Activated naive CD4-positive, alpha-beta T cell treated with anti-CD3 and anti-CD28 coated beads, Interleukin-2, amount 50 U/mL, for 24 hours (primary cell): Measurements from ENCODE around the gene FHIT.
A peak's percentile ranks its signal among the peaks of the same experiment; 100 is the strongest.

Source experiments
- H3K27ac Mint-ChIP-seq: one replicate; pipeline ENCODE4 v1.8.0; 2021; ENCODE audit warnings: mild to moderate bottlenecking, mixed read lengths
- H3K27me3 Mint-ChIP-seq: one replicate; pipeline ENCODE4 v1.8.0; 2021; ENCODE audit warnings: mixed read lengths
- H3K36me3 Mint-ChIP-seq: one replicate; pipeline ENCODE4 v1.8.0; 2021; ENCODE audit warnings: mixed read lengths
- H3K4me1 Mint-ChIP-seq: one replicate; pipeline ENCODE4 v1.8.0; 2021; ENCODE audit warnings: mixed read lengths
- H3K4me3 Mint-ChIP-seq: one replicate; pipeline ENCODE4 v1.8.0; 2021; ENCODE audit warnings: mild to moderate bottlenecking, mixed read lengths
- H3K9me3 Mint-ChIP-seq: one replicate; pipeline ENCODE4 v1.8.0; 2021; ENCODE audit warnings: mixed read lengths

The FHIT gene

GRCh38 chr3:59914251-59914650 lies 1337.0 kb downstream of the FHIT start:
- Mint-ChIP-seq H3K4me1 (peaks cover 83% of the 10 kb centered on the region), H3K36me3 (peaks cover 56% of the 10 kb centered on the region), H3K27ac (no peak overlapping the region), H3K4me3 (no peak overlapping the region), H3K9me3 (peaks cover 5% of the 10 kb centered on the region), H3K27me3 (no peaks in the 10 kb centered on the region)

GRCh38 chr3:59913645-59914044 lies 1337.6 kb downstream of the FHIT start:
- Mint-ChIP-seq H3K4me1 (peaks cover 80% of the 10 kb centered on the region), H3K4me3 (no peak overlapping the region), H3K27me3 (no peaks in the 10 kb centered on the region), H3K27ac (no peak overlapping the region), H3K36me3 (peaks cover 55% of the 10 kb centered on the region), H3K9me3 (peaks cover 5% of the 10 kb centered on the region)

GRCh38 chr3:59908701-59909100 lies 1342.6 kb downstream of the FHIT start:
- peak overlapping the region; percentile 5 for H3K27ac Mint-ChIP-seq
- H3K36me3 Mint-ChIP-seq = peaks cover 34% of the 10 kb centered on the region
- no peaks in the 10 kb centered on the region for H3K9me3 Mint-ChIP-seq
- no peaks in the 10 kb centered on the region for H3K27me3 Mint-ChIP-seq
- no peak overlapping the region for H3K4me3 Mint-ChIP-seq
- H3K4me1 Mint-ChIP-seq = peaks cover 80% of the 10 kb centered on the region

- Mint-ChIP-seq H3K27ac (peak overlapping the region; percentile 5), H3K4me3 (no peak overlapping the region), H3K36me3 (peaks cover 36% of the 10 kb centered on the region), H3K27me3 (no peaks in the 10 kb centered on the region), H3K4me1 (peaks cover 82% of the 10 kb centered on the region), H3K9me3 (no peaks in the 10 kb centered on the region)
Measured at GRCh38 chr3:59908280-59908679, 1343.0 kb downstream of the FHIT start.

GRCh38 chr3:59904296-59904695 lies 1347.0 kb downstream of the FHIT start:
- H3K36me3 Mint-ChIP-seq = peaks cover 36% of the 10 kb centered on the region
- no peak overlapping the region for H3K4me3 Mint-ChIP-seq
- H3K27ac Mint-ChIP-seq = peak overlapping the region; percentile 35
- peaks cover 77% of the 10 kb centered on the region for H3K4me1 Mint-ChIP-seq
- peaks cover 6% of the 10 kb centered on the region for H3K9me3 Mint-ChIP-seq
- H3K27me3 Mint-ChIP-seq = no peaks in the 10 kb centered on the region

GRCh38 chr3:59899061-59899460 lies 1352.2 kb downstream of the FHIT start:
- Mint-ChIP-seq H3K36me3 (peaks cover 32% of the 10 kb centered on the region), H3K27me3 (no peaks in the 10 kb centered on the region), H3K4me1 (peaks cover 88% of the 10 kb centered on the region), H3K9me3 (peaks cover 6% of the 10 kb centered on the region), H3K4me3 (no peak overlapping the region), H3K27ac (peak overlapping the region; percentile 8)

GRCh38 chr3:59895972-59896371 lies 1355.3 kb downstream of the FHIT start:
- Mint-ChIP-seq H3K4me1 (peaks cover 84% of the 10 kb centered on the region), H3K9me3 (no peaks in the 10 kb centered on the region), H3K4me3 (peak overlapping the region; percentile 16), H3K36me3 (peaks cover 17% of the 10 kb centered on the region), H3K27ac (peak overlapping the region; percentile 90), H3K27me3 (no peaks in the 10 kb centered on the region)

- H3K4me3 Mint-ChIP-seq = peak overlapping the region; percentile 23
- H3K4me1 Mint-ChIP-seq = peaks cover 89% of the 10 kb centered on the region
- H3K27ac Mint-ChIP-seq = peak overlapping the region; percentile 80
- H3K9me3 Mint-ChIP-seq = no peaks in the 10 kb centered on the region
- H3K27me3 Mint-ChIP-seq = no peaks in the 10 kb centered on the region
- H3K36me3 Mint-ChIP-seq = peaks cover 19% of the 10 kb centered on the region
Measured at GRCh38 chr3:59894425-59895121, 1356.7 kb downstream of the FHIT start.

GRCh38 chr3:59890639-59891038 lies 1360.6 kb downstream of the FHIT start:
- H3K36me3 Mint-ChIP-seq = peaks cover 21% of the 10 kb centered on the region
- no peaks in the 10 kb centered on the region for H3K9me3 Mint-ChIP-seq
- no peaks in the 10 kb centered on the region for H3K27me3 Mint-ChIP-seq
- H3K4me1 Mint-ChIP-seq = peaks cover 94% of the 10 kb centered on the region
- no peak overlapping the region for H3K27ac Mint-ChIP-seq
- no peak overlapping the region for H3K4me3 Mint-ChIP-seq

- no peak overlapping the region for H3K4me3 Mint-ChIP-seq
- peaks cover 7% of the 10 kb centered on the region for H3K9me3 Mint-ChIP-seq
- no peaks in the 10 kb centered on the region for H3K27me3 Mint-ChIP-seq
- H3K36me3 Mint-ChIP-seq = peaks cover 29% of the 10 kb centered on the region
- H3K4me1 Mint-ChIP-seq = peaks cover 95% of the 10 kb centered on the region
- peak overlapping the region; percentile 90 for H3K27ac Mint-ChIP-seq
Measured at GRCh38 chr3:59886790-59887189, 1364.5 kb downstream of the FHIT start.

GRCh38 chr3:59885899-59886400 lies 1365.3 kb downstream of the FHIT start:
- Mint-ChIP-seq H3K4me1 (peaks cover 95% of the 10 kb centered on the region), H3K27me3 (no peaks in the 10 kb centered on the region), H3K9me3 (peaks cover 7% of the 10 kb centered on the region), H3K4me3 (peak overlapping the region; percentile 30), H3K36me3 (peaks cover 24% of the 10 kb centered on the region), H3K27ac (peak overlapping the region; percentile 90)

GRCh38 chr3:59885101-59885500 lies 1366.2 kb downstream of the FHIT start:
- Mint-ChIP-seq H3K4me1 (peaks cover 94% of the 10 kb centered on the region), H3K27ac (peak overlapping the region; percentile 90), H3K27me3 (no peaks in the 10 kb centered on the region), H3K36me3 (peaks cover 23% of the 10 kb centered on the region), H3K4me3 (no peak overlapping the region), H3K9me3 (peaks cover 7% of the 10 kb centered on the region)

GRCh38 chr3:59884409-59884808 lies 1366.8 kb downstream of the FHIT start:
- peaks cover 94% of the 10 kb centered on the region for H3K4me1 Mint-ChIP-seq
- H3K9me3 Mint-ChIP-seq = peaks cover 7% of the 10 kb centered on the region
- peaks cover 19% of the 10 kb centered on the region for H3K36me3 Mint-ChIP-seq
- no peaks in the 10 kb centered on the region for H3K27me3 Mint-ChIP-seq
- H3K4me3 Mint-ChIP-seq = no peak overlapping the region
- H3K27ac Mint-ChIP-seq = peak overlapping the region; percentile 74

- H3K27me3 Mint-ChIP-seq = no peaks in the 10 kb centered on the region
- peaks cover 94% of the 10 kb centered on the region for H3K4me1 Mint-ChIP-seq
- no peak overlapping the region for H3K27ac Mint-ChIP-seq
- H3K4me3 Mint-ChIP-seq = no peak overlapping the region
- H3K36me3 Mint-ChIP-seq = peaks cover 22% of the 10 kb centered on the region
- peaks cover 7% of the 10 kb centered on the region for H3K9me3 Mint-ChIP-seq
Measured at GRCh38 chr3:59882746-59883145, 1368.5 kb downstream of the FHIT start.

GRCh38 chr3:59880717-59881116 lies 1370.5 kb downstream of the FHIT start:
- H3K9me3 Mint-ChIP-seq = peaks cover 7% of the 10 kb centered on the region
- H3K36me3 Mint-ChIP-seq = peaks cover 26% of the 10 kb centered on the region
- no peaks in the 10 kb centered on the region for H3K27me3 Mint-ChIP-seq
- no peak overlapping the region for H3K4me3 Mint-ChIP-seq
- H3K27ac Mint-ChIP-seq = no peak overlapping the region
- peaks cover 86% of the 10 kb centered on the region for H3K4me1 Mint-ChIP-seq

- Mint-ChIP-seq H3K9me3 (peaks cover 7% of the 10 kb centered on the region), H3K4me3 (no peak overlapping the region), H3K4me1 (peaks cover 84% of the 10 kb centered on the region), H3K27ac (peak overlapping the region; percentile 37), H3K36me3 (peaks cover 29% of the 10 kb centered on the region), H3K27me3 (no peaks in the 10 kb centered on the region)
Measured at GRCh38 chr3:59879031-59879581, 1372.1 kb downstream of the FHIT start.
